BJ (cell line): Measurements from ENCODE around the gene BRD4. TPM values are rescaled to one million over a fixed set of nuclear protein-coding genes. Genes with fewer than 3 reads are reported as not detected.
A peak's percentile ranks its signal among the peaks of the same experiment; 100 is the strongest.

Experiments
- CTCF ChIA-PET: fragments of 350-600 bp; formaldehyde crosslinking; extraction: SDS; loops from one replicate; lab custom pipeline; 2021; ENCODE audit warnings: antibody characterized with exemption, inconsistent platforms; lab: Yijun Ruan, JAX
- POLR2A ChIA-PET: fragments of 300-600 bp; sonication (Branson Sonifier 250); formaldehyde crosslinking; extraction: SDS; loops from one replicate; lab custom pipeline; 2021; ENCODE audit warnings: antibody characterized with exemption; lab: Charles Lee
- DNase-seq: peaks from one replicate; pipeline ENCODE4 v3.0.0-alpha.2; 2011; ENCODE audit warnings: low read depth
- H3K27me3 ChIP-seq: 2 replicates; pipeline ENCODE4 v1.6.0; 2011; ENCODE audit warnings: low read length; ENCODE audit not compliant: control insufficient read depth, insufficient read depth
- H3K36me3 ChIP-seq: 2 replicates; pipeline ENCODE4 v1.5.1; 2011; ENCODE audit warnings: low read length; ENCODE audit not compliant: control insufficient read depth, insufficient read depth
- H3K4me3 ChIP-seq: 2 replicates; pipeline ENCODE4 v1.5.1; 2011; ENCODE audit warnings: low read depth, mild to moderate bottlenecking, control low read depth, low read length
- CTCF ChIP-seq: IDR thresholded peaks from 2 replicates; pipeline ENCODE4 v1.5.1; 2011; ENCODE audit warnings: low read depth, mild to moderate bottlenecking, control low read depth, inconsistent platforms, low read length, moderate library complexity; ENCODE audit not compliant: insufficient read depth
- polyA plus RNA-seq: library from polyadenylated mRNA; depleted of rRNA; stranded (reverse); fragments of >200 nt; gene quantifications from 2 replicates; pipeline ENCODE4 v1.2.3, GENCODE V29; 2011

BRD4 gene
- polyA plus RNA-seq, 1 experiment, result 9.5 TPM

GRCh38 chr19:15379083-15379998 lies 47.0 kb upstream of the BRD4 start, which contains the start of gene AKAP8:
Gene AKAP8 (minus strand): TSS chr19:15379787. CDS start chr19:15379731, 56 bp downstream.
- TF ChIP-seq CTCF, result no peak
- ChIA-PET CTCF (interaction anchor here (0.6 to 1.9 kb wide), 9 partner anchors 10 to 202 kb away, joined by 3 to 8 read pairs (median 3); partner anchors contain the start of gene AKAP8L), POLR2A (interaction anchor here (0.5 to 1.4 kb wide), 4 partner anchors 39 to 253 kb away, joined by 3 to 7 read pairs (median 5); partner anchors contain the start of gene AKAP8L)
- Histone ChIP-seq H3K36me3 (peaks cover 3% of the 10 kb centered on the region), H3K4me3 (peak within 1 kb of the TSS; percentile 89), H3K27me3 (no peaks in the 10 kb centered on the region)
- peak; percentile 92 for DNase-seq

GRCh38 chr19:15378534-15379082 lies 46.3 kb upstream of the BRD4 start:
- peaks cover 6% of the 10 kb centered on the region for H3K36me3 ChIP-seq
- no peak for DNase-seq

GRCh38 chr19:15374796-15375440 lies 42.6 kb upstream of the BRD4 start:
- ChIA-PET POLR2A (no interaction called here), CTCF (interaction anchor here (1.2 kb wide), 1 partner anchor 77 kb away, joined by 3 read pairs; no protein-coding TSS in a partner anchor)
- Histone ChIP-seq H3K27me3 (no peaks in the 10 kb centered on the region), H3K36me3 (peaks cover 28% of the 10 kb centered on the region), H3K4me3 (no peak overlapping the region)
- TF ChIP-seq CTCF, result no peak
- no peak for DNase-seq

More at GRCh38 chr19:15378534-15379082, 46.3 kb upstream of the BRD4 start:
- no peaks in the 10 kb centered on the region for H3K27me3 ChIP-seq
- H3K4me3 ChIP-seq, result peak overlapping the region; percentile 89
- no peak for TF ChIP-seq CTCF
- CTCF ChIA-PET, result interaction anchor here (0.6 to 1.9 kb wide), 9 partner anchors 10 to 201 kb away, joined by 3 to 8 read pairs (median 3); partner anchors contain the start of gene AKAP8L
- POLR2A ChIA-PET, result interaction anchor here (0.5 to 1.4 kb wide), 4 partner anchors 40 to 252 kb away, joined by 3 to 7 read pairs (median 5); partner anchors contain the start of gene AKAP8L

GRCh38 chr19:15374105-15374651 lies 41.8 kb upstream of the BRD4 start:
- no peak for DNase-seq
- H3K36me3 ChIP-seq, result peaks cover 36% of the 10 kb centered on the region
- H3K27me3 ChIP-seq, result no peaks in the 10 kb centered on the region
- H3K4me3 ChIP-seq, result no peak overlapping the region
- no peak for TF ChIP-seq CTCF
- POLR2A ChIA-PET, result no interaction called here
- CTCF ChIA-PET, result no interaction called here
